ENCODE measurements around the gene TMEM167B.

Gene TMEM167B

GRCh38 chr1:109104364-109105151, 14.0 kb downstream of the TMEM167B start:
- H3K36me3 ChIP-seq (ENCODE audit: control insufficient read depth, insufficient read depth, low read length) = no peaks in the 10 kb centered on the region
- H3K27me3 ChIP-seq (replicated peaks; ENCODE audit: control insufficient read depth, insufficient read depth, low read length) = no peaks in the 10 kb centered on the region
- H3K4me3 ChIP-seq (replicated peaks; ENCODE audit: low read depth, low read length) = no peak overlapping the region
- no peak for TF ChIP-seq CTCF (IDR thresholded peaks at IDR 0.05; ENCODE audit: insufficient read depth, low read length, poor library complexity, severe bottlenecking)
- no peak for DNase-seq (ENCODE audit: extremely low read depth, insufficient read length)

GRCh38 chr1:109105881-109106280, 15.3 kb downstream of the TMEM167B start:
- H3K36me3 ChIP-seq (ENCODE audit: control insufficient read depth, insufficient read depth, low read length) = no peaks in the 10 kb centered on the region
- H3K27me3 ChIP-seq (replicated peaks; ENCODE audit: control insufficient read depth, insufficient read depth, low read length) = no peaks in the 10 kb centered on the region
- TF ChIP-seq CTCF (IDR thresholded peaks at IDR 0.05; ENCODE audit: insufficient read depth, low read length, poor library complexity, severe bottlenecking) = no peak
- DNase-seq (ENCODE audit: extremely low read depth, insufficient read length) = no peak
- H3K4me3 ChIP-seq (replicated peaks; ENCODE audit: low read depth, low read length) = no peak overlapping the region

- no peak for DNase-seq (ENCODE audit: extremely low read depth, insufficient read length)
- TF ChIP-seq CTCF (IDR thresholded peaks at IDR 0.05; ENCODE audit: insufficient read depth, low read length, poor library complexity, severe bottlenecking) = no peak
Observed at GRCh38 chr1:109107785-109108184, 17.2 kb downstream of the TMEM167B start.

GRCh38 chr1:109109906-109110305, 19.3 kb downstream of the TMEM167B start:
- Histone ChIP-seq H3K4me3 (replicated peaks; ENCODE audit: low read depth, low read length) (no peak overlapping the region), H3K27me3 (replicated peaks; ENCODE audit: control insufficient read depth, insufficient read depth, low read length) (no peaks in the 10 kb centered on the region; the same call in none of the 2 replicates), H3K36me3 (ENCODE audit: control insufficient read depth, insufficient read depth, low read length) (no peaks in the 10 kb centered on the region)
- no peak for TF ChIP-seq CTCF (IDR thresholded peaks at IDR 0.05; ENCODE audit: insufficient read depth, low read length, poor library complexity, severe bottlenecking)
- DNase-seq (ENCODE audit: extremely low read depth, insufficient read length) = no peak

More at GRCh38 chr1:109107785-109108184, 17.2 kb downstream of the TMEM167B start:
- Histone ChIP-seq H3K27me3 (replicated peaks; ENCODE audit: control insufficient read depth, insufficient read depth, low read length) (no peaks in the 10 kb centered on the region; the same call in 1 of the 2 replicates), H3K4me3 (replicated peaks; ENCODE audit: low read depth, low read length) (no peak overlapping the region), H3K36me3 (ENCODE audit: control insufficient read depth, insufficient read depth, low read length) (no peaks in the 10 kb centered on the region)

- H3K27me3 ChIP-seq (replicated peaks; ENCODE audit: control insufficient read depth, insufficient read depth, low read length) = no peaks in the 10 kb centered on the region; the same call in none of the 2 replicates
Observed at GRCh38 chr1:109111386-109112055, 21.0 kb downstream of the TMEM167B start.

More at GRCh38 chr1:109111386-109112055, 21.0 kb downstream of the TMEM167B start:
- H3K36me3 ChIP-seq (ENCODE audit: control insufficient read depth, insufficient read depth, low read length) = no peaks in the 10 kb centered on the region
- no peak for TF ChIP-seq CTCF (IDR thresholded peaks at IDR 0.05; ENCODE audit: insufficient read depth, low read length, poor library complexity, severe bottlenecking)
- DNase-seq (ENCODE audit: extremely low read depth, insufficient read length) = no peak
- no peak overlapping the region for H3K4me3 ChIP-seq (replicated peaks; ENCODE audit: low read depth, low read length)

Measured in GM06990 (cell line).